ENCODE data around the gene PPP1R14C. TPM values are rescaled to one million over a fixed set of nuclear protein-coding genes. Genes with fewer than 3 reads are reported as not detected.

Gene PPP1R14C
- total RNA-seq, 1 donor: 3.6 TPM

DNA sequence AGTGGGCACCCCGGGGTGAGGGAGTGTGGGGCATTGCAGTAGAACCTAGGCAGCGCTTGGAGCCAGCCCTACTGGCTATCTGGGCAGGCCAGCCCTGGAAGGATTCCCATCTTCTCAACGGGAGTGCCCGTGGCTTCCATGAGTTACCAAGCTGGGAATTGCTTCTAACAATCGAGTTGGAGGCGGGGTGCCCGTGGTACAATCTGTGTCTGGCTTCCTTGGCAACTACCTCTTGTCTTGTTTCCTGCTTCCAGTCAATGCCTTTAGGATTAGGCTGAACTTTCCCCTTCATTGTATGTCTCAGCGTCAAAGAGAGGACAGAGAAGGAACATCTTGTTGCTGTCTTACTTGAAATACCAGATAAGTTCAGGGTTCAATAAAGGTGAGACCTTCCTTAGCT lies 33.3 kb downstream of the PPP1R14C start:
- Histone ChIP-seq H3K27me3 (ENCODE audit: insufficient read depth, low read length) (no peaks in the 10 kb centered on the region), H3K9me3 (ENCODE audit: low read depth, low read length) (no peaks in the 10 kb centered on the region), H3K4me1 (ENCODE audit: insufficient read depth, low read length) (no peaks in the 10 kb centered on the region), H3K4me3 (ENCODE audit: insufficient read depth, low read length) (no peak overlapping the region), H3K79me2 (ENCODE audit: insufficient read depth, low read length) (no peaks in the 10 kb centered on the region), H2AFZ (ENCODE audit: low read length) (no peak overlapping the region), H3K27ac (ENCODE audit: low read depth, low read length) (no peak overlapping the region), H3K4me2 (ENCODE audit: insufficient read depth, low read length) (no peak overlapping the region), H3K36me3 (ENCODE audit: insufficient read depth, low read length) (no peaks in the 10 kb centered on the region), H4K20me1 (ENCODE audit: insufficient read depth, low read length) (no peaks in the 10 kb centered on the region)
- TF ChIP-seq, protein P1, sequence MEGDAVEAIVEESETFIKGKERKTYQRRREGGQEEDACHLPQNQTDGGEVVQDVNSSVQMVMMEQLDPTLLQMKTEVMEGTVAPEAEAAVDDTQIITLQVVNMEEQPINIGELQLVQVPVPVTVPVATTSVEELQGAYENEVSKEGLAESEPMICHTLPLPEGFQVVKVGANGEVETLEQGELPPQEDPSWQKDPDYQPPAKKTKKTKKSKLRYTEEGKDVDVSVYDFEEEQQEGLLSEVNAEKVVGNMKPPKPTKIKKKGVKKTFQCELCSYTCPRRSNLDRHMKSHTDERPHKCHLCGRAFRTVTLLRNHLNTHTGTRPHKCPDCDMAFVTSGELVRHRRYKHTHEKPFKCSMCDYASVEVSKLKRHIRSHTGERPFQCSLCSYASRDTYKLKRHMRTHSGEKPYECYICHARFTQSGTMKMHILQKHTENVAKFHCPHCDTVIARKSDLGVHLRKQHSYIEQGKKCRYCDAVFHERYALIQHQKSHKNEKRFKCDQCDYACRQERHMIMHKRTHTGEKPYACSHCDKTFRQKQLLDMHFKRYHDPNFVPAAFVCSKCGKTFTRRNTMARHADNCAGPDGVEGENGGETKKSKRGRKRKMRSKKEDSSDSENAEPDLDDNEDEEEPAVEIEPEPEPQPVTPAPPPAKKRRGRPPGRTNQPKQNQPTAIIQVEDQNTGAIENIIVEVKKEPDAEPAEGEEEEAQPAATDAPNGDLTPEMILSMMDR (IDR thresholded peaks at IDR 0.05; ENCODE audit: extremely low read depth, low read depth, low read length): no peak
- DNase-seq (ENCODE audit: insufficient read length, low spot score, missing footprints): no peak

DNA sequence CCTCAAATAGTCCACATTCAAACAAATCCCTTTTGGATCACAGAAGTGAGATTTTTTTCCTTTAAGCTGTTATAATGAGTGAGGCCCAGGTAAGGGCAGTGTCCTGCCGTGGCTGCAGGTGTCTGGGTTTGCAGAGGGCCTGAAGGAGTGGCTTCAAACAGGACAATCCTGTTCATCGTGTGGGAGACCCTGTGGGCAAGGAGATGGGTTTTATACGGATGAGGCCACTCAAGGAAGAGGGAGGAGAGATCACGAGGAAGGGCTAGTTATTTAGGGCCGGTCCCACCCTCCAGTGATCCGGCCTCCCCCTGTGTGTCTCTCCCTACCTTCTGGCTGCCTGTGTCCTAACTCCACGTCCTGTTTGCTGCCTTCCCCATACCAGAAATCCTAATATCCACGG lies 33.8 kb downstream of the PPP1R14C start:
- Histone ChIP-seq H3K27me3 (ENCODE audit: insufficient read depth, low read length) (no peaks in the 10 kb centered on the region), H4K20me1 (ENCODE audit: insufficient read depth, low read length) (no peaks in the 10 kb centered on the region), H3K4me3 (ENCODE audit: insufficient read depth, low read length) (no peak overlapping the region), H3K36me3 (ENCODE audit: insufficient read depth, low read length) (no peaks in the 10 kb centered on the region), H3K27ac (ENCODE audit: low read depth, low read length) (no peak overlapping the region), H3K79me2 (ENCODE audit: insufficient read depth, low read length) (no peaks in the 10 kb centered on the region), H2AFZ (ENCODE audit: low read length) (peak overlapping the region; percentile 44), H3K4me2 (ENCODE audit: insufficient read depth, low read length) (no peak overlapping the region), H3K9me3 (ENCODE audit: low read depth, low read length) (no peaks in the 10 kb centered on the region), H3K4me1 (ENCODE audit: insufficient read depth, low read length) (no peaks in the 10 kb centered on the region)
- TF ChIP-seq, protein P1 (IDR thresholded peaks at IDR 0.05; ENCODE audit: extremely low read depth, low read depth, low read length): no peak
- no peak for DNase-seq (ENCODE audit: insufficient read length, low spot score, missing footprints)

DNA sequence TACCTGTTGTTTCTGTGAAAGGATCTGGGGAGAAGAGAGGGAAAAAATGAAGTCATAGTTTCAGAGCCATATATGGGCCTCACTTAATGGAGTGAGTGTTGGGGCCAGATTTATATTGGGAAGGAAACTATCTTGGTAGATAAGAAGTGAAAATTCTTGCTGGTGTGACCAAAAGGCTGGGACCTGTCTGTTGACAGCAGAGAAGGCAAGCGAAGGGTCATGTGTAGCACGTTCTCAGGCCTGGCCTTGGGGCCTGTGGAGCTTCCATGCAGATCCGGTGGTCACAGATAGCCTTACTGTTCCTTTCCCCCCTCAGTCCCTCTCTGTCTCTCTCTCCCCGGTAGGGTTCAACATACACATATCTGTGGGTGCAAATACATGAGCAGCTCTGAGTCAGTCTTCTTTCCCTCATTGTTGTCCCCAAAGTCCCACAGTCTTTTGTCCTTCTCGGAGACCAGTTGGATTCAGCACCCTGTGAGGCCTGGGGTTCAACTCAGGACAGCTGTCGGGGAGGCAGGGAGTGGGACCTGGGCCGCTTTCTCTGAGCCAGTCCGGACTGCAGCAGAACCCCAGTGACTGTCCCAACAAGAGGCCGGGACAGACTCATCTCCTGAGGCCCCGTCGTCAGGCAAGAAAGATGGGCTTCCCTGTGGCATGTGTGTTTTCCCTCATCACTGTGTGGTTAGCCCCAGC lies 34.6 kb downstream of the PPP1R14C start:
- no peak overlapping the region for H3K4me2 ChIP-seq (ENCODE audit: insufficient read depth, low read length)
- TF ChIP-seq, protein P1 (IDR thresholded peaks at IDR 0.05; ENCODE audit: extremely low read depth, low read depth, low read length): no peak
- DNase-seq (ENCODE audit: insufficient read length, low spot score, missing footprints): no peak
- no peaks in the 10 kb centered on the region for H3K79me2 ChIP-seq (ENCODE audit: insufficient read depth, low read length)
- H2AFZ ChIP-seq (ENCODE audit: low read length): no peak overlapping the region
- no peak overlapping the region for H3K27ac ChIP-seq (ENCODE audit: low read depth, low read length)
- H3K36me3 ChIP-seq (ENCODE audit: insufficient read depth, low read length): no peaks in the 10 kb centered on the region
- H3K9me3 ChIP-seq (ENCODE audit: low read depth, low read length): no peaks in the 10 kb centered on the region
- no peaks in the 10 kb centered on the region for H4K20me1 ChIP-seq (ENCODE audit: insufficient read depth, low read length)
- no peaks in the 10 kb centered on the region for H3K27me3 ChIP-seq (ENCODE audit: insufficient read depth, low read length)
- no peaks in the 10 kb centered on the region for H3K4me1 ChIP-seq (ENCODE audit: insufficient read depth, low read length)
- no peak overlapping the region for H3K4me3 ChIP-seq (ENCODE audit: insufficient read depth, low read length)

DNA sequence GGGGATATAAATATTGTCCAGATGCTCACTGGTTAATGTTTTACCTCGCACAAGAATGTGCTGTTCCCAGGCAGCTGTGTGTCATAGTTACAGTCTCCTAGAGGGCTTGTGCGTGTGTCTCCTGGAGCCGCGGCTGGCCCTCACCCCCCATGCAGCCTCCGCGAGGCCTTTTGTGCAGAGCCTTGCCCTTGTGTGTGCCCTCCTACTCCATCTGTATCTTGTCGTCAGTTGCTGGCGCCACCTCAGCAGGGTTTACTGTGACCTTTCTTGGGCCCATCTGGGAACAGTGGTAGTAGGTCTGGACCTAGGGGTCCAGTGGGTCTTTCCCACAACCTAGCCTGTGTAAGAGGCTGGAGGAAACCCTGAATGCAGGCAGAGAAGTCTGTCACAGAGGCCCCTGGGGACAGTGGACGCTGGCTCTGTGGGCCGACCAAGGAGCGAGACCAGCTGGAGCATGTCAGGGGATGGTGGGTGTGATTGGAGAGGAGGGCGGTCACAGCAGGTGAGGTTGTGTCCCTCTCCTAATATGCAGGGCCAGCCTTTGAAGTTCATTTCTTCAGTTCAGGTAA lies 35.2 kb downstream of the PPP1R14C start:
- TF ChIP-seq, protein P1 (IDR thresholded peaks at IDR 0.05; ENCODE audit: extremely low read depth, low read depth, low read length): no peak
- H3K27me3 ChIP-seq (ENCODE audit: insufficient read depth, low read length): no peaks in the 10 kb centered on the region
- H4K20me1 ChIP-seq (ENCODE audit: insufficient read depth, low read length): no peaks in the 10 kb centered on the region
- H2AFZ ChIP-seq (ENCODE audit: low read length): no peak overlapping the region
- no peak overlapping the region for H3K27ac ChIP-seq (ENCODE audit: low read depth, low read length)
- H3K79me2 ChIP-seq (ENCODE audit: insufficient read depth, low read length): no peaks in the 10 kb centered on the region
- DNase-seq (ENCODE audit: insufficient read length, low spot score, missing footprints): peak; percentile 43
- no peak overlapping the region for H3K4me3 ChIP-seq (ENCODE audit: insufficient read depth, low read length)
- H3K9me3 ChIP-seq (ENCODE audit: low read depth, low read length): no peaks in the 10 kb centered on the region
- no peak overlapping the region for H3K4me2 ChIP-seq (ENCODE audit: insufficient read depth, low read length)
- no peaks in the 10 kb centered on the region for H3K36me3 ChIP-seq (ENCODE audit: insufficient read depth, low read length)
- H3K4me1 ChIP-seq (ENCODE audit: insufficient read depth, low read length): no peaks in the 10 kb centered on the region
